ENCODE measurements around the gene DENND5B. TPM values are rescaled to one million over a fixed set of nuclear protein-coding genes. Genes with fewer than 3 reads are reported as not detected.

DENND5B gene
- total and polyA plus RNA-seq, 2 of the 4 experiments (the other 2 are of a cell fraction), result 5.5 to 13.4 TPM

- Histone ChIP-seq H3K4ac (ENCODE audit: low read depth, low read length) (peak overlapping the region; percentile 19; the same call in 1 of the 2 replicates), H4K91ac (ENCODE audit: insufficient read depth, low read depth, low read length) (no peak overlapping the region), H3K4me1 (ENCODE audit: control insufficient read depth, insufficient read depth, low read length) (peaks cover 11% of the 10 kb centered on the region), H2BK20ac (ENCODE audit: low read depth, low read length) (no peak overlapping the region; the same call in 1 of the 2 replicates), H2AK9ac (replicated peaks; ENCODE audit: low read depth, low read length, poor library complexity) (no peak overlapping the region), H3K4me3 (ENCODE audit: insufficient read depth, low read depth, low read length) (no peak overlapping the region), H4K5ac (ENCODE audit: low read depth, low read length) (no peak overlapping the region), H3K14ac (replicated peaks; ENCODE audit: low read depth, low read length) (no peak overlapping the region), H3K9me3 (ENCODE audit: control insufficient read depth, insufficient read depth, low read length) (no peaks in the 10 kb centered on the region), H2AK5ac (ENCODE audit: low read depth, low read length) (peak overlapping the region; percentile 74; the same call in 1 of the 2 replicates), H3K9ac (ENCODE audit: low read depth, low read length) (no peak overlapping the region), H2BK5ac (ENCODE audit: low read depth, low read length, poor library complexity, severe bottlenecking) (no peak overlapping the region), H3K9me1 (ENCODE audit: insufficient read depth, low read length) (peaks cover 9% of the 10 kb centered on the region), H4K8ac (ENCODE audit: low read depth in 2 of 2, low read length in 2 of 2) (no peak overlapping the region; a peak in 1 of 4 replicates), H2BK15ac (ENCODE audit: low read depth, low read length) (no peak overlapping the region), H3K18ac (ENCODE audit: low read depth, low read length) (0 out of 2 replicates have a peak overlapping the region, but pooled peaks have one; percentile 36), H3K79me1 (ENCODE audit: low read depth in 1 of 2, low read length in 2 of 2) (peaks cover 17 to 46% of the 10 kb centered on the region in 2 experiments), H2AFZ (replicated peaks; ENCODE audit: low read length, poor library complexity) (no peak overlapping the region), H3K36me3 (ENCODE audit: control insufficient read depth, insufficient read depth, low read length) (no peaks in the 10 kb centered on the region), H3K4me2 (ENCODE audit: low read depth, low read length) (no peak overlapping the region), H3K27ac (ENCODE audit: insufficient read depth, low read length) (no peak overlapping the region), H4K20me1 (ENCODE audit: insufficient read depth, low read length) (no peaks in the 10 kb centered on the region; the same call in 1 of the 2 replicates), H2BK120ac (ENCODE audit: low read depth, low read length) (peak overlapping the region; percentile 49; the same call in 1 of the 2 replicates), H3K23ac (ENCODE audit: low read depth, low read length) (no peak overlapping the region), H3K56ac (ENCODE audit: extremely low read depth, insufficient read depth, low read length) (no peak overlapping the region), H3K27me3 (ENCODE audit: control insufficient read depth, insufficient read depth, low read length) (no peaks in the 10 kb centered on the region)
- DNase-seq (no peak), ATAC-seq (ENCODE audit: low read depth) (no peak)
- in situ Hi-C loops (cut with MboI; ENCODE audit: low sequenced_read_pairs), result no loop called here
- CTCF ChIA-PET, result no interaction called here
- intact Hi-C loops (cut with micrococcal nuclease), result loop anchor here (5.0 kb wide), 1 partner anchor 114 kb away; no protein-coding TSS in a partner anchor
- WGBS, 2 experiments (ENCODE audit: extremely low coverage in 2 of 2, insufficient read length in 1 of 2), result no CpG with 5 or more reads among the region's 2 CpGs
- POLR2A ChIA-PET (ENCODE audit: unreplicated experiment), result no interaction called here
- dilution Hi-C loops (cut with HindIII; ENCODE audit: low sequenced_read_pairs, unreplicated experiment), result no loop called here
- no TSS peak for BruUV-seq (replicated peaks)
- TF ChIP-seq NFE2L2 (IDR thresholded peaks at IDR 0.05; ENCODE audit: low read depth, low read length), result no peak
- TF ChIP-seq, protein P1, sequence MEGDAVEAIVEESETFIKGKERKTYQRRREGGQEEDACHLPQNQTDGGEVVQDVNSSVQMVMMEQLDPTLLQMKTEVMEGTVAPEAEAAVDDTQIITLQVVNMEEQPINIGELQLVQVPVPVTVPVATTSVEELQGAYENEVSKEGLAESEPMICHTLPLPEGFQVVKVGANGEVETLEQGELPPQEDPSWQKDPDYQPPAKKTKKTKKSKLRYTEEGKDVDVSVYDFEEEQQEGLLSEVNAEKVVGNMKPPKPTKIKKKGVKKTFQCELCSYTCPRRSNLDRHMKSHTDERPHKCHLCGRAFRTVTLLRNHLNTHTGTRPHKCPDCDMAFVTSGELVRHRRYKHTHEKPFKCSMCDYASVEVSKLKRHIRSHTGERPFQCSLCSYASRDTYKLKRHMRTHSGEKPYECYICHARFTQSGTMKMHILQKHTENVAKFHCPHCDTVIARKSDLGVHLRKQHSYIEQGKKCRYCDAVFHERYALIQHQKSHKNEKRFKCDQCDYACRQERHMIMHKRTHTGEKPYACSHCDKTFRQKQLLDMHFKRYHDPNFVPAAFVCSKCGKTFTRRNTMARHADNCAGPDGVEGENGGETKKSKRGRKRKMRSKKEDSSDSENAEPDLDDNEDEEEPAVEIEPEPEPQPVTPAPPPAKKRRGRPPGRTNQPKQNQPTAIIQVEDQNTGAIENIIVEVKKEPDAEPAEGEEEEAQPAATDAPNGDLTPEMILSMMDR (conservative IDR thresholded peaks at IDR 0.05; ENCODE audit: low read depth, low read length), result no peak
- TF ChIP-seq RCOR1 (IDR thresholded peaks at IDR 0.05; ENCODE audit: insufficient replicate concordance, low read length), result no peak
- no peak for TF ChIP-seq MXI1 (IDR thresholded peaks at IDR 0.05; ENCODE audit: borderline replicate concordance, low read depth, low read length)
- TF ChIP-seq, protein P2, sequence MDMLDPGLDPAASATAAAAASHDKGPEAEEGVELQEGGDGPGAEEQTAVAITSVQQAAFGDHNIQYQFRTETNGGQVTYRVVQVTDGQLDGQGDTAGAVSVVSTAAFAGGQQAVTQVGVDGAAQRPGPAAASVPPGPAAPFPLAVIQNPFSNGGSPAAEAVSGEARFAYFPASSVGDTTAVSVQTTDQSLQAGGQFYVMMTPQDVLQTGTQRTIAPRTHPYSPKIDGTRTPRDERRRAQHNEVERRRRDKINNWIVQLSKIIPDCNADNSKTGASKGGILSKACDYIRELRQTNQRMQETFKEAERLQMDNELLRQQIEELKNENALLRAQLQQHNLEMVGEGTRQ (IDR thresholded peaks at IDR 0.05; ENCODE audit: low read depth, low read length), result no peak
- no peak for TF ChIP-seq ELK1 (IDR thresholded peaks at IDR 0.05; ENCODE audit: borderline replicate concordance, low read depth, low read length)
- TF ChIP-seq POLR2A (IDR thresholded peaks at IDR 0.05; ENCODE audit: low read depth, low read length), result no peak
These were observed 67.6 kb downstream of the DENND5B start for GRCh38 chr12:31523306-31523705.

All from IMR-90 (cell line).